ENCODE results near the gene NSG1.

NSG1 gene
- total RNA-seq, result 4.6 to 36.1 (median 10.8) reads per million in 3 experiments

DNA sequence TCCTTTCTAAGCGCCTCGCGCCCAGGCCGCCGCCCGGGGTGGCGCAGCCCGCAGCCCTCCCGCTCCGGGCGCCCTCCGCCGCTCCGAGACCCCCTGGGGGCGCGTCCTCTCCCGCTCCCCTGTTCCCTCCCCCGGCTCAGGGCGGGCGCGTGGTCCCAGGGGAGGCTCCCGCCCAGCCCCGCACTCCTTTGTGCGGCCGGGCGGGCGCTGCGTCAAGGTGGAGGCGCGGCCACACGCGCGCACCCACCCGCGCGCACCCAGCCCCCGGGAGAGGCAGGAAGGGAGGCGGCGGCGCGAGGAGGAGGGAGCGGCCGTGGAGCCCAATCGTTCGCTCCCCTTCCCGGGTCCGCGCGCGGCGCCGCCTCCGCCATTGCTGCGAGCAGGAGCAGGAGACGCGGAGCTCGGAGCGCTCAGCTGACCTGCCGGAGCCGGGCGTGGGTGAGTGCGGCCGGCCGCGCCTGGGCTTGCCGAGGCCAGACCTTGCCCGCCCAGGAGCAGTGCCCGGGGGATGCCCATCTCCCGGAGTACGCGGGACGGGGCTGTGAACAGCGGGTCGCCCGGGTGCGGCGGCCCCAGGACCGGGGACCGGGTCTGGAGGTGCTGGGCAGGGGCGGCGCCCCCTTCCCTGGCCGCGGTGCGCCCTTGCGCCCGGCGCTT is at the start of gene NSG1:
Gene NSG1 (plus strand): TSS at position 367 of the 657 bp plus-strand sequence. CDS start 528 bp downstream, outside the sequence.
- peak; percentile 51 for DNase-seq

DNA sequence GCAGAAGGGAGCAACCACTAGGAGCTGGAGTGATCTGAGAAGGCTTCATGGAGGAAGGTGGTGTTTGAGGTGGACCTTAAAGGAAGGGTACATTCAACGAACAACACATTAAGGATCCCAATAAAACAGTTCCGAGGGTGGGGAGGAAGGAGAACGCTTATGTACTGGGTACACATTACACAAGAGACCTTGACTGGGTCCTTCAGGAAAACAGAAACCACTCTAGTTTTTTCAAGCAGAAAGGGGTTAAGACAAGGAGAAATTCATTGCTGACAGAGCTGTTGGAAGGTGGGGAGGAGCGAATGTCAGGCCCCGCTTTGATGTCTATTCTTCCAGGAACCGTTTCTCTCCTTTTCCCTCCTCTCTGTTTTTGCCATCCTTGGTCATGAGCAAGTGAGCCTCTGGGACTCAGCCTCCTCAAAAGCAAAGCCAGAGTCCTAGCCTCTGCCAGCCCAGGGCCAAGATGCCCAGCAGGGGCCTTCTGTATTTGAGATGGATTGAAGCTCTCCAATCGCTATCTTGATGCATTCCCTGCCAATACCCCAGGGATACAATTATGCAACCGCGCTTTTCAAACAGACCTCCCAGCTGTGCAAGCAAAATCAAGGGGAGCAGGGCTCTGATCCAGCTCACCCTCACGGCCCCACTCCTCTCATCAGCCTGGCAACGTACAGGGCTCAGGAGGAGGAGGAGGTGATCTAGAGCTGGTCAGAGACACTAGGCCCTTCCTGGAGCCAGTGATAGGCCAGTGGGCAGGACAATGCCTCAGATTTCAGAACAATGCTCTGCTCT is 48.5 kb upstream of the NSG1 start:
- no peak for DNase-seq

GRCh38 chr4:4339504-4340085 is 47.3 kb upstream of the NSG1 start:
- no peak for DNase-seq

DNA sequence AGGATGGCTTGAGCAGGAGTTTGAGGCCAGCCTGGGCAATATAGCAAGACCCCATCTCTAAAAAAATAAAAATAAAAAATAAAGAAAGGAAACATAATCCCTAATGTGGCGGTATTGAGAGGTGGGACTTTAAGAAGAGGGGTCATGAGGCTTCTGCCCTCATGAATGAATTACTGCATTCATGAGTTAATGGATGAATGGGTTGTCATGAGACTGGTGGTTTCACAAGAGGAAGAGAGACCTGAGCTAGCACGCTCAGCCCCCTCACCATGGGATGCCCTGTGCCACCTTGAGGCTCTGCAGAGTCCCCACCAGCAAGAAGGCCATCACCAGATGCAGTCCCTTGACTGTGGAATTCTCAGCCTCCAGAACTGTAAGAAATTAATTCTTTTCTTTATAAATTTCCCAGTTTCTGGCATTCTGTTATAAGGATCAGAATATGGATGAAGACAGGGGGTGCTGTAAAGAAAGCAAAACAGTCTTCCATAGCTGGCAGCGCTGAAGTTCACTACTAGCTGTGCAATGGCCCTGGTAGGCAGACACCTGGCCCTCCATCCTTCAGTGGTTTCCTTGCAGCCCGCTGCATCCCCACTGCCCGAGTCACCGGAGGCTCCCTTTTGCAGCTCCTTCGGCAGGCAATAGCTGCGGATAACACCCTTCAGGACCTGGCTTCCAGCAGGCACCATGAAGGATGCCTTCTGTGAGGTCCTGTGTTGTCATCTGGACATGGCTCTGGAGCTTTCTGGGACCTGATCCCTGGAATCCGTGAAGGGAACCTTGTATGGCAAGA is 44.8 kb upstream of the NSG1 start:
- DNase-seq, result no peak

DNA sequence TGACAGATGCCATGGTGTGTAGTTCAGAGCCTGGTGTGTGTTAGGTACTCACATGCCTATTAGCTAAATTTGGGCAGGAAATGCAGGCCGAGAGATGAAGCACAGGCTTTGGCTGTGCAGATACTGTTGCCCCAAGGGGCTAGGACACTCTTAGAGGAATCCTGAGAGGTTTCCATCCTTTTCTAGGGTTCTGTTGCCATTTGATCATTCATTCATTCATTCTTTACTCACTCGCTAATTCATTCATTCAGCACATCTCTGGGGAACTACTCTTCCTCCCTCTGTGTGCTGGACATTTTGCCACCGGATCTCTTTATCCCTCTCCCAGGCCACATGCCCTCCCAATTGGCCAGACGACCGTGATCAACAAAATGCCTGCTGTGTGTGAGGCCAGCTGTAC is 43.9 kb upstream of the NSG1 start:
- no peak for DNase-seq

DNA sequence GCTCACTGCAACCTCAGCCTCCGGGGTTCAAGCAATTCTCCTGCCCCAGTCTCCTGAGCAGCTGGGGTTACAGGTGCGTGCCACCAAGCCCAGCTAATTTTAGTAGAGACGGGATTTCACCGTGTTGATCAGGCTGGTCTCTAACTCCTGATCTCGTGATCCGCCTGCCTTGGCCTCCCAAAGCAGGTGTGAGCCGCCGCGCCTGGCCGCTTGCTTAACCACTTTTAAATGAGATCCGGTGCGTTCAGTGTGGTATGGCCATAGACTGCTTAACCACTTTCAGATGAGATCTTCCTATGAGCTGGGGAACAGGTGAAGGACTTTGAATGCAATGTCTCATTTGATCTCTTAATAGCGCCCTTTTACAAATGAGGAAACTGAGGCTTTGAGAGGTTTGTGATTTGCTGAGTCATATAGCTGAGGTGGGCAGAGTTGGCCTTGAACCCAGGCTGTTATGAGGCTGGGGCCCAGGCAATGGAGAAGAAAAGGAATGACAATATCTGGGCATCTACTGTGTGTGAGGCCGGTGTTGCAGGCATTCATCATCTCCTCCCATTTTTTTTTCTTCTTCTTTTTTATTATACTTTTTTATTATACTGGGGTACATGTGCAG is 41.9 kb upstream of the NSG1 start:
- no peak for DNase-seq

GRCh38 chr4:4347585-4347984 is 39.3 kb upstream of the NSG1 start:
- no peak for DNase-seq

GRCh38 chr4:4348585-4348984 is 38.3 kb upstream of the NSG1 start:
- DNase-seq, result peak; percentile 71

DNA sequence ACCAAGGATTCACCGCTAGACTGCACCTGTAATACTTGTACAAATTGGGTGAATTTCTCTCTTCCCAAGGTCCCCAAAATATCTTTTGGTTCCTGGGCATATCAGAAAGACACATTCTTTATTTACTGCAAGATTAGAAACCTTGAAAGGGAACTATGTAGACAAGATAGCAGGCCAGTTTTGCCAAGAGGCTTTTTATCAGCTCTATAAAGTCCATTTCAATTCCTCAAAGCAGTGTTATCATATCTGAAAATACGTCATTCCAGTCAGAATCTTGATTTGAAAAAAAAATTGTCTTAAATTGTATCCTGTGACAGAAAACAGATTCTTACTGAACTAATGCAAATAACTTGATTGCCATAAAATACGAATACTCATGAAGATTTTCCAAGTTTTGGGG is 37.0 kb upstream of the NSG1 start:
- DNase-seq, result no peak

GRCh38 chr4:4350909-4351308 is 36.0 kb upstream of the NSG1 start:
- DNase-seq, result no peak

GRCh38 chr4:4355302-4355701 is 31.6 kb upstream of the NSG1 start:
- DNase-seq, result no peak

DNA sequence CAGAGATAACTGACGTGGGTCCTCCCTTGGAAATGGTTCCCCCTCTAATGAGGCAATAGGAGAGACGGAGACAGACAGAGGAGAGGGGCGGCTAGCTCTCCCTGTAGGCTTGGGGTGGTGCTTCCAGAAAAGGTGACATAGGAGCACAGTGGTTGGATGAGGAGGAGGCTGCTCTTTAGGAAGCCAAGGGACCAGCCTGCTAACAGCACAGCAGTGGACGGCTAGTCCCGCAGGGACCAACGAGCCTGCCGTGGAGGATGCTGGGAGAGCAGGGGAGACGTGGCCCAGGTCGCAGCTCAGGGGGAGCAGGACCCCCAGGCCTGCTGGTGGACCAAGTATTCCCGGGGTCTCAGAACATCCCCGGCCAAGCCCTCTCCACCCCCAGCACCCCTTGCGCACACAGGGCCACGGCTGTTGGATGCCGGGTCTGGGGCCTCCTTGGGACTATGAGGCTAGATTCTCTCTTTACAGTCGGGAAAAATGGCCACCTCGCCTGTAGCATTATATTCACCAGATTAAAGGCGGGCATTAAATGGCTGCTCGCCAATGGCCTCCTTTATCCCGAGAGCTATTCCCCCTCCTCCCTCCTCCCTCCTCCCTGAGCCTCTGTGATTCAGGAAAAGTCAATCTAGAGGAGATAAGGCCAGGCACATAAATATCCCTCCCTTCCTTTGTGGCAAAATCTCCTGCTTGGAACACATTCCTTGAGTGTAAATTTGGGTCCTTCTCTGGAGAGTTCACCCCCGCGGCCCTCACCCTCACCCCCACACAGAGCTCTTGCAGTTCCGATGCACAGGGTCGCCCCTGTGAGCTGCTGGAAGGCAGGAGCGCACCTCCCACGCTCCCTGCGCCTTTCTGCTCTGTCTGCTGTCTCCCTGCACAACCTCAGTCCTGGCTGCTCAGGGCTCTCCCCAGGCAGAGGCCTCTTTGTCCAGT is 30.5 kb upstream of the NSG1 start:
- DNase-seq, result no peak

GRCh38 chr4:4358093-4358854 is 28.6 kb upstream of the NSG1 start:
- no peak for DNase-seq

DNA sequence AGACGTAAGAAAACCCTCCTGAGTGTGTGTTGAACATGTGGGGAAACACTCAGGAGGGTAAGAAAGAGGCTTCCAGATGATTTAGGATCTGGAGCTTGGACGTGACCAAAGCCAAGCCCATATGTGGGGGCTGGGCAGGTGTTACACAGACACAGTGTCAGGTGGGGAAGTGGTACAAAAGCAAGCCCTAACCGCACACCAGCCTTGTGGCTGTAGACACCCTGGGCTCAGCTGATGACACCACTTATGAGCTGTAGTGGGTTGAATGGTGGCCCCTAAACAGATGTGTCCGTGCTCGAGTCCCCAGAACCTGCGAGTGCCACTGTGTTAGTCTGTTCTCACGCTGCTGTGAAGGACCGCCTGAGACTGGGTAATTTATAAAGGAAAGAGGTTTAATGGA is 25.0 kb upstream of the NSG1 start:
- no peak for DNase-seq

- no peak for DNase-seq
Observed at GRCh38 chr4:4362991-4363697, 23.8 kb upstream of the NSG1 start.

DNA sequence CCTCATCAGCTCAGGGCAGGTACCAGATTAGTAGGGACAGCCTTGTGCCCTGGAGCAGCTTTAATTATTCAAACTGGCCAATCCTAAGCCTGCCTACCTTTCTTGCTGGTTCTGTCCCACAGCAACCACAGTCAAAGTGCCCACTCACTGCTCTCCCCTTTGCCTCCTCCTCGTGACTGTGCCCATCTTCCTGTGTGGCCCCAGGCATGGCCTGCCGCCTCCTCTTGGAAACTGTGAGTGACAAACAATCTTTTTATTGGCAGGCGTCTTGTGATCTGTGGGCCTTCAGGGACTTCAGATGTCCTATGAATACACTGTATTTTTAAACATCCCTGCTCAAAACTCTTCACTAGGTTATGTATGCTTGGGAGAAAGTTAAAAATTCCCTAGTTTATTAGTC is 22.8 kb upstream of the NSG1 start:
- DNase-seq, result no peak

- DNase-seq, result no peak
Observed at GRCh38 chr4:4364486-4365208, 22.3 kb upstream of the NSG1 start.

GRCh38 chr4:4368809-4369580 is 17.9 kb upstream of the NSG1 start:
- DNase-seq, result no peak

Data from central memory CD4-positive, alpha-beta T cell (primary cell).